ENCODE results near the gene GSG1L. TPM values are rescaled to one million over a fixed set of nuclear protein-coding genes. Genes with fewer than 3 reads are reported as not detected.
"Not testable (repeated sequence)": the region's sequence is repeated elsewhere in the genome, so short reads cannot be mapped to it uniquely, and the experiment has no call there.

Gene GSG1L
- total RNA-seq, 1 experiment from 2014 or later = not detected

DNA sequence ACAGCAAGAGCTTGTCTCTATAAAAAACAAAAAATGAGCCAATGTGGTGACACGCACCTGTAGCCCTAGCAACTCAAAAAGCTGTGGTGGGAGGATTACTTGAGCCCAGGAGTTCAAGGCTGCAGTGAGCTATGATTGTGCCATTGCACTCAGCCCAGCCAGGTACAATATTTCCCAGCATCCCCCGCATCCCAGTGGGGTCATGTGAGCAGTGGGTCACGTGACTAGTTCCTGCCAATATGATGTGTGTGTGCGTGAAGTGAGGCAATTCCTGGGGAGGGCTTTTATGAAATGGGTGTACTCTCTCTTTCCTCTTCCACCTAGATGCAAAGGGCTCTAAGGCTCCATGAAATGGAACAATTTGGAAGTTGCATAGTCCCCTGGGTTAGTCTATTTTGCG lies 81.3 kb downstream of the GSG1L start:
- DNase-seq (ENCODE audit: low spot score) = no peak

DNA sequence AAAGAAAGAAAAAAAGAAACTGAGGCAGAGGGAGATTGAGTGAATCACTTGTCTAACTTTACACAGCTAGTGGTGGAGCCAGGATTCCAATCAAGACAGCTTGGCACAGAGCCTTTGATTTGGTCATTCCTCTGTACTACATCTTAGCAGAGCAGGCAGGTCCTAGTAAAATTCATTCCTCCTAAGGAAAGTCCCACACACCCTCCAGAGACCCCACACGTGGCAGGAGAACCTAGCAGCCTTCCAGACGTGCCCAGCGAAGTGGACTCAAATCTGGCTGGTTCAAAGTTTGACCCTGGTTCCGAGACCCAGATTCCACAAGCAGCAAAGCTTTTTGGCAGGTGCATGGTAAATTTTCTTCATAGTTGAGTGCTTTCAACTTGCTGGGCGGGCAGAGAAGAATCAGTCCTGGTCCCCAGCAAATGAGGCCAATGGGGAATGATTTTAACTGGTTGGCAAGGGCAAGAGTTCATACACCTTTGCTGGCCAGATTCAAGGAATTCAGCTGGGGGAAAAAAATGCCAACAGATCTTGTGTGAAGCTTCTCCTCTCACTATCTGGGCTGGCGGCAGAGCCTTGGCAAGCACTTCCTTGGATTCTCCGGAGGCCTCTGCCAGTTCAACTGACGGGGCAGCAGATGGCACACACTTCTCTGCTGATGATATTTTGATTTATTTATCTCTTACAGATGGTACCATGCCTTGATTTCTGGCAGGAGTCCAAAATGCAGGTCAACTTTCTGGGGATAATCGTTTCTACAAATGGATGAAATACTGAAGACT lies 82.4 kb downstream of the GSG1L start:
- no peak for DNase-seq (ENCODE audit: low spot score)

DNA sequence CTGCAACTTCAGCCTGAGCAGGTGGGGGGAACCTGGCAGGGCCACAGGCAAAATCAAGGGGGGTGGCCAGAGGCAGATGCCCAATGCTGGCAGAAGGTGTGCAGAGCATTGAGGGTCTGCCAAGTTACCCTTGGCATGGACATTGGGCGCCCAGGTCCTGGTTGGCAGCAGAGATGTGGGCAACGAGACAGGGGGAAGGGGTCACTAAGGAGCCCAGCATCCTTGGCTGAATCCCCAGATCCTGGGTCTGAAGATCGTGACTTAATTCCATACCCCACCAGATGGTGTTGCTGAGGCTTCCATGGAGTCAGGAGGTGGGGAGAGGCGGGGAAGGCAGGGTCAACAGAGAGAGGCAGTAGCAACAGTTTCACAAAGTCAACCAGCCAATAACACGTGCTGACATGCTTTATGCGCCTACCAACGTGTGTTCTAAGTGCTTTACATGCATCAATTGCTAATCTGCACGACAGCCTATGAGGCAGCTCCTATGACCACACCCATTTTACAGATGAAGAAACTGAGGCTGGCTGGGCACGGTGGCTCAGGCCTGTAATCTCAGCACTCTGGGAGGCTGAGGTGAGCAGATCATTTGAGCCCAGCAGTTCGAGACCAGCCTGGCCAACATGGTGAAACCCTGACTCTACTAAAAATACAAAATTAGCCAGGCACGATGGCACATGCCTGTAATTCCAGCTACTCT lies 83.3 kb downstream of the GSG1L start:
- no peak for DNase-seq (ENCODE audit: low spot score)

DNA sequence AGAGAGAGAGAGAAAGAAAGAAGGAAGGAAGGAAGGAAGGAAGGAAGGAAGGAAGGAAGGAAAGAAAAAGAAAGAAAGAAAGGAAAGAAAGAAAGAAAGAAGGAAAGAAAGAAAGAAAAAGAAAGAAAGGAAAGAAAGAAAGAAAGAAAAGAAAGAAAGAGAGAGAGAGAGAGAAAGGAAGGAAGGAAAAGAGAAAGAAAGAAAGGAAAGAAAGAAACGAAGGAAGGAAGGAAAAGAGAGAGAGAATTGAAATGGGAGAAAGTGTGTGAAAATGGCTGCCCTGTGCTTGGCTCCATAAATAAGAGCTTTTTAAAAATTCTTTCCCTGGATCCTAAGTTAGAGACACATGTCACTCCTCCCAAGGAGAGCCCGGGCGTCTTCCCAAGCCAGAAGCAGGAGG lies 83.8 kb downstream of the GSG1L start:
- DNase-seq (ENCODE audit: low spot score) = not testable (repeated sequence)

DNA sequence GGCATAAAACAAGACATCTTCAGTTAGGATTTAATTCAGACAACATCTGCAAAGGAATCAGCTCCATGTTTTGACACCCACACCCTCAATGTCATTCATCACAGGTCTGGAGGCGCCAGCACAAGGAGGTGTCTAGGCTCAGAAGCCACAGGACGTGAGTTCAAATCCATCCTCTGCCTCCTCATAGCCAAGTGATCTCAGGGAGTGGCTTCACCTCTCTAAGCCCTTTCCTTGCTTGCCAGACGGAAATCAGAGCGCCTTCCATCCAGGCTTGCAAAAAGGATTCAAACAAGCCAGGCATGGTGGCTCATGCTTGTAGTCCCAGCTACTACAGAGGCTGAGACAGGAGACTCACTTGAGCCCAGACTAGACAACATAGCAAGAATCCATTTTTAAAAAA lies 84.6 kb downstream of the GSG1L start:
- no peak for DNase-seq (ENCODE audit: low spot score)

DNA sequence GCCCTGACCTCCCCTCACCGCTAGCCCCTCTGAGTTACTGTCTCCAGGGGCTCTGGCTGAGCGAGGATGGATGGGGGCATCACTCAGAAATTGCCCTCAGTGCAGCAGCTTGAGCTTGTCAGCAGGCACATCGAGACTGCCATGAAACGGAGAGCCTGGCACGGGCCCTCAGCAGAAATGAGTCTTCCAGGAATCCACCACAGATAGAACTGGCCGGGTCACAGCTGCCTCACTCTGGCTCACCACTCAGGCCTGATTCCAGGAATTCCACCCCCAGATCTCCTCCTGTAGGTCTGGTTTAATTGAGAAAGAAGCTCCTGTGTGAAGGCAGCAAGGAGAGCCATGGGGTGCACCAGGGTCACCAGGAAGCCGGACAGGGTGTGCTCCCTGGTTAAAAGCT lies 85.5 kb downstream of the GSG1L start:
- DNase-seq (ENCODE audit: low spot score) = peak; percentile 8

DNA sequence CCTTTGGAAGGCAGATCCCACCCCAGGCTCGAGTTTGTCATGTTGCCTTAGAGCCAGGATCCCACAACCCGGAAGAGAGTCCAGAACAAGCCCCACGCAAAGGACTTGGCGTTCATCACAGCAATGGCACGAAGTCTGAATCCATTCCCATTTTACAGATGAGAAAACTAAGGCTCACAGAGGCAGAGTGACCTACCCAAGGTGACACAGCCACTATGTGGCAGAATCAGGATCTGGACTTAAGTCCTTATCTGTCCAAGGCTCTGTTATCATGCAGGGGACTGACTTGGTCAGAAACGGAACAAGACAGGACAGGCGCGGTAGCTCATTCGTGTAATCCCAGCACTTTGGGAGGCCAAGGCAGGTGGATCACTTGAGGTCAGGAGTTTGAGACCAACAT lies 86.5 kb downstream of the GSG1L start:
- DNase-seq (ENCODE audit: low spot score) = no peak

DNA sequence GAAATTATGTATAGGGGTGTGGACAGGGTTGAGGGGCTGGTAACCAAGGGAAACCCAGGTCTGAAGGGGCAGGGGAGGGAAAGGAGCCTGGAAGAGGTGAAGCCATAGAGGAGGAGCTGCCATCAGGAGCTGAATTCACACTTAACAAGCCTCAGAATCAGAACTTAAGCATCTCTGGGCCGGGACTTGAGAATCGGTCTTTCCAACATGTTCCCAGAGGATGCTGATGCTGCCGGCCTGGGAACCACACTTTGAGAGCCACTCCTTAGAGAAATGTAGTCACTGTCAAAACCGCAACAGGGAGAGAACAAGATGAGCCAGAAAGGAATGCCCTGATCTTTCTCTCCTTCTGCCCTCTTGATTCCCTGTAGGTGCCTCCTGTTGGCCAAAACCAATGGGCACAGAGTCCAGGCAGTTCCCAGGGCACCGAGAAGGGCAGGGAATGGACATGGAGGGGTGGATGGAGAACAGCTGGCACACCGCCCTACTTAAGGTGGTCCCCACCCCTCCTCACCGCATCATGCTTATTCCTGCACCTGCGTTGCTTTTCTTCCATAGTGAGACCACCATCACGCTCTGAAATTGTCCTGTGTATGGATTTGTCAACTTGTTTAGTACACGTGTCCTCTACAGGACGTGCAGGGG lies 88.5 kb downstream of the GSG1L start:
- DNase-seq (ENCODE audit: low spot score) = no peak

DNA sequence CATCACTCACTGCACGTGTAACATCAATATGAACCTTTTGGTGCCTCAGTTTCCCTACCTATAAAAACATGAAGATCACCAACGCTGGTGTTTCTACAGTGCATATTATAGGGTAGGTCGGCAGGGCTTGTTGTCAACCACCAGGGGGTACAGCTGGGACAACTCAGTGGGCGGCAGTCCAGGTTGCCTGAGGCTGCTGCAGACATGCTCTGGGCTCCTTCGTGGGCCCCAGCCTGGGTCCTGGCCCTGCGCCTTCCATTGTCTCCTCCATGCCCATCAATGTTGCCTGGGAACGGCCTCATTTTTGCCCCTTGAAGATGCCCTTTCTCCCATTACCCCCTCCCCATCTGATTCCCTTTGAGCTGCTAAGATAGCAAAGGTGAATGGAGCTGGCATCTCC lies 89.8 kb downstream of the GSG1L start:
- DNase-seq (ENCODE audit: low spot score) = no peak

DNA sequence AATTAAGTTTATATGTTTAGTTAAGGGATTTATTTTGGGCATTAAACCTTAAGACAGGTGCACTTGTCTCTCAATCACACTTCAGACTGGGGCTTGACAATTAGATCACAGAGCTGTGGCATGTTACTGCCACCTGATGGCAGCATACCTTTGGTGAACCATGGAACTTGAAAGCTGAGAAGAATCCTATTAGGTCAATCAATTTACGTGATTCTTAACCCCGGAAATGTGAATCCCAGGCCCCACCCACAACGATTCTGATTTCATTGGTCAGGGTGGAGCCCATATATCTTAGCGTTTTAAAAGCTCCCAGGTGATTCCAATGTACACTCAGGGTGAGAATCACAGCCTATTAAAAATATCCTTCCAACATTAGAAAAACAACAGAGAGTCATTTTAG lies 91.0 kb downstream of the GSG1L start:
- peak; percentile 42 for DNase-seq (ENCODE audit: low spot score)

DNA sequence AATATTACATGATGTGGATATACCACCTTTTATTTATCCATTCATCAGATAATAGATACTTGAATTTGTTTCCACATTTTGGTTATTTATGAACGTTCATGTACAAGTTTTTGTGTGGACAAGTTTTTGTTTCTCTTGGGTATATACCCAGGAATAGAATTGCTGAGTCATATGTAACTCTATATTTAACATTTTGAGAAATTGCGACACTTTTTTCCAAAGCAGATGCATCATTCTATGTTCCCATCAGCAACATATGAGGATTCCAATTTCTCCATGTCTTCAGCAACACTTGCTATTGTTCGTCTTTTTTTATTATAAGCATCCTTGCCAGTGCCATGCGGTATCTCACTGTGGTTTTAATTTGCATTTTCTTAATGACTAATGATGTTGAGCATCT lies 93.9 kb downstream of the GSG1L start:
- DNase-seq (ENCODE audit: low spot score) = no peak

DNA sequence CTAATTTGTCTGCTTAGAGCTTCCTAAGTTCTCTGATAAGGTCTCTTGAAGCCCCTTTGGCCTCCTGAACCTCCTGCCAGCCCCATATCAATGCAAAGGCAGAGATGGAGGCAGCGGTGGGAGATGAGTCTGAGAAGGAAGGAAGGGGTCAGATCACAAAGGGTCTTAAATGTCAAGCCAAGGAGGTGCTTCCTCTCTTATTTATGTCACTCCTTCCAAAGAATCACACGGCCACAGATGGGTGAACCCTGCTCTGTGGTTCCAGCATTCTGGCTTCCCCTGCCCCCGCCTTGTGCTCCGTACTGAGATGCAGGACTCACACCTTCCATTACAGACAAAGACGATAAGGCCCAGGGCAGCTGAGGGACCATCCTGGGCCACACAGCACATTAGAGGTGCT lies 96.3 kb downstream of the GSG1L start:
- no peak for DNase-seq (ENCODE audit: low spot score)

DNA sequence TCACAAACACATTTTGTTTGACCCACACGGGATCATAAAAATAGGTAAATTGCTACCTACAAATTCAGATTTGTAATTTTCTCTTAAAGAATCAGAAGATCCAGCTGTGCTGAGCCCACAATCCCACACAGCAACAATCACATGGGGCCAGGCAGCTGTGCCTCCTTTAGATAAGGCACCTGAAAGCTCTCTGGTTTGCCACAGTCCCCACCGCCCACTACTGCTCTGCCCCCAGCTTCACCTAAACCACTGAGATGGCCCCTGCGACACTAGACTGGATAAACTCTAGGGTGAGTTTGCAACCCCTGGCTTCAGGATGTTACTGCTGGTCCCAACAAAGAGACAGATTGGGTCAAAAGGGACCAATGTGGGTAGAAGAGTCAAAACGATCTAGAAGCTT lies 96.8 kb downstream of the GSG1L start:
- DNase-seq (ENCODE audit: low spot score) = no peak

DNA sequence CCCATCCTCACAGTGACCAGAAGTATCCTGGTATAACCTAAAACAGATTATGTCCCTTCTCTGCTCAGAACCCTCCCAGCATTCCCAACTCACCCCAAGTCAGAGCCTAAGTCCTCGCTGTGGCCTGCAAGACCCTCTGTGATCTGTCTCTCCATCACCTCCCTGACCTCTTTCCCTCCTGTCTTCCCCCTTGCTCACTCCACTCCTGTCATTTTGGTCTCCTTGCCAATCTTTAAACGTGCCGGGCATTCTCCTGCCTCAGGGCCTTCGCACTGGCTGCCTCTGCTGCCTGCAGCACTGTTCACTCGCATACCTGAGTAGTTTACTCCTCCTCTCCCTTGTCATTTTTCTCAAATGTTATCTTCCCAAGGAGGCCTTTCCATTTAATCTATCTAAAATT lies 97.7 kb downstream of the GSG1L start:
- no peak for DNase-seq (ENCODE audit: low spot score)

DNA sequence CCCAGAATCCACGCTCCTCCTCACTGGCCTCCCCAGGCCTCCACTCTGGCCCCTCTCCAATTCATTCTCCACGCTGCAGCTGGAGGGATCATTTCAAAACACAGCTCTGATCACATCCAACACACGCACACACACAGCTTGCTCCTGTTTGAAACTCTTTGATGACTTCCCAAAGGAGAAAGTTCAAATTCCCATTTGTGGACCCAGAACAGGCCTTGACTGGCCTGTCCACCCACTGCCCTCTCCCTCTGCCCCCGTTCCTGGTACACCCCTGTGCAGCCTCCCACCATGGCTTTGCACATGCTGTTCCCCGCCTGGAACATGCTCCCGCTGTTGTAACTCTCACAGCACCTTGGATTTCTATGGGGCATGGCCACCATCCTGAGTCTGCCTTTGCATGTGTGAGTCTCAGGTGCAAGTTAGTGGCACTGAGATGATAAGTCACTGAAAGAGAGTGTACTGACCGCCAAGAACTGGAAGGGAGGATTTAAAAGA lies 100.0 kb downstream of the GSG1L start:
- no peak for DNase-seq (ENCODE audit: low spot score)

DNA sequence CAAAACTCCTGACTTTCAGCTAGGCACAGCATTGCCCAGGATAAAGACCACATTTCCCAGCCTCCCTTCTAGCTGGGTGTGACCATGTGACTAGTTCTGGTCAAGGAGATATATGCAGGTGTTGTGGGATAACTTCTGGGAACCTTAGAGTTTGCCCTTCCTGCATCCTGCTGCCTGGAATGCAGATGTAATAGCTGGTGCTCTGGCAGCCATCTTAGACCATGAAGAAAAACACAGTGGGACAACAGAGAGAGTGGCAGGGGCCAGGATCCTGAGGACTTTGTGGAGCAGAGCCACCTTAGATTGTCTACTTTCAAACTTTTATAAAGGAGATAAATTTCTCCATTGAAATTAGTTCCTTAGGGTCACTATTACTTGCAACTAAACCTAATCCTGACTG lies 101.3 kb downstream of the GSG1L start:
- DNase-seq (ENCODE audit: low spot score) = no peak

DNA sequence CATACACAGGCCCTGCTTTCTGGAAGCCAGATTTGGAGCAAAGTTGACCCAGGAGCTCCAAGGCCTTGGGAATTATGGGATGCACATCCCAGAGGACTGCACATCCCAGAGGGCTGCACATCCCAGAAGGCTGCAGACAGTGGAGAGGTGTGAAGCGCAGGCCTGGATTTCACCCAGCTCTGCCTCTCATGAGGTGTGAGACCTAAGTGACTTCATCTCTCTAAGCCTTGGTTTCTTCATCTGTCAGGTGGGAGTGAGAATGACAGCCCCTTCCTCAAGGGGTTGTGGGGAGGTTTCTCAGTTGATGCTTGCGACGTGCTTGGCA lies 102.3 kb downstream of the GSG1L start:
- DNase-seq (ENCODE audit: low spot score) = no peak

DNA sequence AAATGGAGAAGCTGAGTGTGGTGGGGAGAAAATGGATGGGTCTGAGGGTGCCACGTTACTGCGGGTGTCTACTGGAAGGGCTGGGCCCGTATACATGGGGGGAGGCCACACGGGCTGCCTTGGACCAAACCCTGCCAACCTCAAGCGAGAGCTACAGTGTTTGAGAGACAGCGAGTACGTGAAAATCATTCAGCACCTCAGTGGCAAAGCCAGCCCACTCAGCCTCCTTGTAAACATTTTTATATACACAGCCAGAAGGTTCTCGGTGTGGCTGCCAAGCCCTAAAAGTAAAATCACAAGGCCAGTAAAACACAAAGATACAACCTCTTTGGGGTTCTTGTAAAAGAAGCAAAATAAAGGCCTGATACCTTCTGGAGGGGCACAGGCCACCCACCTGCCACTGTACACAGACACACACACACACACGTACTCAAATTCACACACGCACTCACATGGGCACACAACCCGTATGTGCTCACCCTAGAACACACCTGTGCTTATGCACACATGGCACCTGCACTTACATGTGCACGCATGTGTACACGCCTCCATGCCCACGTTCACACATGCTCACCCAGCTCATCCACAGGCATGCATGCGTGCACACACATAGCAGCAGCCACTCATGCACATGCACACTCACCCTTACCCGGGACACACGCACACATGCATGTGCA lies 102.8 kb downstream of the GSG1L start:
- DNase-seq (ENCODE audit: low spot score) = no peak

DNA sequence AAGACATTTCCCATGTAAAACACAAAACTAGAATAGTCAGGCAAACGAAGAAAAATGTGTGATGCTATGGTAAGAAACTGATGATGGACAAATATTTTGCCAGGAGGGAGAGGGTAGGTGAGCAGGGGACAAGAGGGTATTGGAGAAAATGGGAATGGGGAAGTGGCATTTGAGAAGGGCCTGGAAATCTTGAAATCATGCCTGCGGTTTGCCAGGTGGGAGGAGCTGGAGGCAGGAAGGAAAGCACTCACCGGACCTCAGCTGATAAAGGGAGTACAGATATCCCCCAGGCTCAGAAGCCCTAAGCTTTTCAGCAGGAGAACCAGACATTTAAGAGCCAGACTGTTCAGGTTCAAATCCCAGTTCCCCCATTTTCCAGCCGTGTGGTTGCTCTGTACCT lies 103.6 kb downstream of the GSG1L start:
- DNase-seq (ENCODE audit: low spot score) = no peak

DNA sequence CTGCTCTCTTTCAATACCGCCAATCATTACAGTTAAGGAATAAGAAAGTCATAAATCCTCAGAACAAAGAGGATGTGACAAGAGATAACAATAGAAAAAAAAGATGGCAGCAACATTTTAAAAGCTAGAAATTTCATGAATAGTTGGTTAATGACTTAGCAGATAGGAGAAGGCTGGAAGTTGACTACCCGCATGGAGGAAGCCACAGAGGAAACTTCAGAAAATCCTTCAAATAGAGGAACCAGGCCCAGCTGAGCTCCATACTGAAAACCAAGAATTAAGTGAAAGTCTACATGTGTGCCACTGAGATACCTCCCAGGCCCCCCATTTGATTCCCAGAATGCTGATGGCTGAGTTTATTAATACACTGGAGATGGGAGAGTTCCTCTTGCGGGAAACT lies 109.3 kb downstream of the GSG1L start:
- DNase-seq (ENCODE audit: low spot score) = no peak

DNA sequence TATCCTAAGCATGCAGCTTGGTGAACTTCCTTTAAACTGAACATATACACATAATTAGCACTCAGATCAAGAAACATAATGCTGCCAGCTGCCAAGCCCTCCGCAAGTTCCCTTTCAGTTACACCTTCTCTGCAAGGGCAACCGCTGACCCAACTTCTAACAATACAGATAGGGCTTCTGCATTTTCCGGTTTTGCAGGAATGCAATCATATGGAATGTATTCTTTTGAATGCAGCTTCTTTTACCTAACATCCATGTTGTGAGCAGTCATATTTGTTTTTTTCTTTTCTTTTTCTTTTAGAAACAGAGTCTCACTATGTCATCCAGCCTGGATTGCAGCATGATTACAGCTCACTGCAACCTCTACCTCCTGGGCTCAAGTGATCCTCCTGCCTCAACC lies 110.7 kb downstream of the GSG1L start:
- no peak for DNase-seq (ENCODE audit: low spot score)

DNA sequence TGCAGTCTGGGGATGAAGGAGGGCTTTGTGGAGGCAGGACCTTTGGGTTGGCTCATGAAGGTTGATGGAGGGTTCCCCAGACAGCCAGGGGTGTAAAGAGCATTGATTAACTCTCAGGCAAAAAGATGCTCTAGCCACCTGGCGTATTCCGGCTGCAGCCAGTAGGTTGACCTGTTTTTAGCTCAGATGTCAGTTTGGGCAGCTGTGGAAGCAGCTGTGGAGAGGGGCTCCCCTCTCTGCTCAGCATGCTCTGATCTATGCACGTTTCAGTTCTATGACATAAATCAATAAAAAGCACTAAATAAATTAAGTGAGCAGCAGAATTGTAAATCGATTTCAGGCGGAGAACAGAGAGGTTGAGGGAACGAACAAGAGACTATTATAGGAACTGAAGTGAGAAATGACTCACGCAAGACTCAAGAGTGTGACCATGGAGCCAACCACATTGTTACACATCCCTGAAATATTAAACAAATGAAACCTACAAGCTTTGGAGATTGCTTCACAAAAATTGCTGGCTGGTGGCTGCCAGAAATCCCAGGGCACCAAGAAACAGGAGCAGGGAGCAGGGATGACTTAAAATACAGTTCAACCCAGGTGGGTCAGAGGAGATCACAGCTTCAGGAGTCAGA lies 111.9 kb downstream of the GSG1L start:
- peak; percentile 26 for DNase-seq (ENCODE audit: low spot score)
